Kidney epithelial cell (primary cell): Measurements from ENCODE around the gene GSK3A. TPM values are rescaled to one million over a fixed set of nuclear protein-coding genes. Genes with fewer than 3 reads are reported as not detected.
A peak's percentile ranks its signal among the peaks of the same experiment; 100 is the strongest.

Source experiments
- DNase-seq: peaks from one replicate; pipeline ENCODE4 v3.0.0-alpha.2; 2010; ENCODE audit warnings: low read depth
- H3K27me3 ChIP-seq: 2 replicates; pipeline ENCODE4 v1.6.0; 2011; ENCODE audit warnings: low read length; ENCODE audit not compliant: control insufficient read depth, insufficient read depth
- H3K36me3 ChIP-seq: 2 replicates; pipeline ENCODE4 v1.5.1; 2011; ENCODE audit warnings: low read length; ENCODE audit not compliant: control insufficient read depth, insufficient read depth
- H3K4me3 ChIP-seq: 2 replicates; pipeline ENCODE4 v1.5.1; 2011; ENCODE audit warnings: low read depth, mild to moderate bottlenecking, control low read depth, low read length
- total RNA-seq: library from RNA; depleted of rRNA; stranded (reverse); fragments of >200 nt; gene quantifications from 2 replicates; pipeline ENCODE4 v1.2.3, GENCODE V29; 2015
- TF ChIP-seq, protein P1 (sequence below): IDR thresholded peaks from 2 replicates; pipeline ENCODE4 v1.5.1; 2011; ENCODE audit warnings: mild to moderate bottlenecking, moderate library complexity, low read length, control low read depth, inconsistent platforms; ENCODE audit not compliant: insufficient read depth, poor library complexity, severe bottlenecking

The GSK3A gene
- total RNA-seq, 1 donor from 2014 or later = 27.3 TPM

DNA sequence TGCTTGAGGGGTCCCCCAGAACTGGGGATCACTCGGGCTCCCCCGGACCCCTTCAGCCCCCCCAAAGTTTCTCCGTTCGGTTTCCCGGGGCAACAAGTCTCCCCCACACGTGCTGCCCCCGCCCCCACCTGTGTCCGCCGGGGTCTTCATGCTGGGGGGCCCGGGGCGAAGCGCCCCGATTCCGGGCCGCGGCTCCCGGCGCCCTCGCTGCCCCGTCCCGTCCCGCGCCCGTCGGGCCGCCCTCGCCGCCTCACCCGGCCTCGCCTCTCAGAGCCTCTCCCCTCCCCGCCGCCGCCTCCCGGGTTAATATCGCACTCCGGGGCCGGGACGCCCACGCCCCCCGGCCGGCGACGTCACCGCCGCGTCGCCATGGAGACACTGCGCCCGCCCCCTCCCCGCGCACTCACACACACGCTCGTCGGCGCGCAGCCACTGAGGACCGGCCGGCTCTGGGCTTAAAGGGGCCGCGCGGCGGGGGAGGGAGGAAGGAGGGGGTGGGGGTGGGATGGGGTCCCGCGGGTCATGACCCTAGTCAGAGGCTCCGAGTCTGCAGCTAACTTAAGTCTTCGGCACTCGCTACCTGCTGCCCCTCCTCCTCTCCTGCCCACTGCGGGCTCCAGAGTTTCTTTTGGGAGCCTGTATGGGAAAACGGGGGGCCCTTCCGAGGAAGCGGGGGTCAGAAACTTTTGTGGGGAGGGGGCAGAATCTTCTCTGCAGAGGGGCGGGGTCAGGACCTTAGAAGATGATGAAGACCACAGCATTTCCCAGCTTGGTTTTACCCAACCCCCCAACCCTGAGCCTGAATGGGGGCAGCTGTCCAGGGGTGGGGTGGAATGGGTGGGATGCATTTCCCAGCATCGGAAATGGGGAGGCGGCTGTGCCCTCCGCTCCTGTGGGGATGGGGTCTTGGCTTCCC is 12.7 kb upstream of the GSK3A start, which contains the start of gene ERF:
ERF (minus strand) TSS at position 279 of the 916 bp plus-strand sequence; CDS start at position 150, 129 bp downstream.
- no peaks in the 10 kb centered on the region for H3K36me3 ChIP-seq

DNA sequence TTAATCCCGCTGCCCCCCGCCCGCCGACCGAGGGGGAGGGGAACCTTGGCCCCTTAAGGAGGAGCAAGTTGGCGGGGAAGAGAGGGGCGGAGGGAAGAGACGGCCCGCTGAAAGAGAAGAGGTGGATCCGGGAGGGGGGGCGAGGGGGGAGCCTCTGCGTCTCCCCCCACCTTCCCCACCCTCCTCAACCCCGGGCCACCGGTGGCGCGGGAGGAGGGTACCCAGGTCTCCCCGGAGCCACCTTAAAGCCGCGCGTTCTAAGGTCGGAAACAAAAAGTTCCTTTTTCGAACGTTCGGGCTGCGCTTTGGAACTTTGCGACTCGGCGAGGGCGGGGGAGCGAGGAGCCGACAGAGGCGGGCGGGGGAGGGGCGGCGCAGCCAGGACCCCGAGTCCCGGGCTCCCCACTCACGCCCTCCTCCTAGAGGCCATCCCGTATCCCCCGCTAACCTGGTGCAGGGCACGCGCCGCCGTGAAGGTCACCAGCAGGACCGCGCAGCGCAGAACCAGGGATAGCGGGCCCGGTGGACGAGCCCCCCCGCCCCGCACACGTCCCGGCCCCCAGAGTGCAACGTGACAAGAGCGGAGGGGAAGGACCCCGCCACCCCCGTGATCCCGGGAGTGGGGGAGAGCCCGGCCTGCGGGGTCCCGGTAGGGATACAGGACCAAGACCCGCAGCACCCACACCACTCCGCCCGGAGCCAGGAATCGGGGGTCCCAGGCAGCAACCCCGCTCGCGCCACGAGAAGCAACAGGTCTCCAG is 11.9 kb upstream of the GSK3A start:
- Histone ChIP-seq H3K27me3 (no peaks in the 10 kb centered on the region), H3K36me3 (peaks cover 3% of the 10 kb centered on the region), H3K4me3 (peak overlapping the region; percentile 99)
- TF ChIP-seq, protein P1, sequence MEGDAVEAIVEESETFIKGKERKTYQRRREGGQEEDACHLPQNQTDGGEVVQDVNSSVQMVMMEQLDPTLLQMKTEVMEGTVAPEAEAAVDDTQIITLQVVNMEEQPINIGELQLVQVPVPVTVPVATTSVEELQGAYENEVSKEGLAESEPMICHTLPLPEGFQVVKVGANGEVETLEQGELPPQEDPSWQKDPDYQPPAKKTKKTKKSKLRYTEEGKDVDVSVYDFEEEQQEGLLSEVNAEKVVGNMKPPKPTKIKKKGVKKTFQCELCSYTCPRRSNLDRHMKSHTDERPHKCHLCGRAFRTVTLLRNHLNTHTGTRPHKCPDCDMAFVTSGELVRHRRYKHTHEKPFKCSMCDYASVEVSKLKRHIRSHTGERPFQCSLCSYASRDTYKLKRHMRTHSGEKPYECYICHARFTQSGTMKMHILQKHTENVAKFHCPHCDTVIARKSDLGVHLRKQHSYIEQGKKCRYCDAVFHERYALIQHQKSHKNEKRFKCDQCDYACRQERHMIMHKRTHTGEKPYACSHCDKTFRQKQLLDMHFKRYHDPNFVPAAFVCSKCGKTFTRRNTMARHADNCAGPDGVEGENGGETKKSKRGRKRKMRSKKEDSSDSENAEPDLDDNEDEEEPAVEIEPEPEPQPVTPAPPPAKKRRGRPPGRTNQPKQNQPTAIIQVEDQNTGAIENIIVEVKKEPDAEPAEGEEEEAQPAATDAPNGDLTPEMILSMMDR = no peak
- DNase-seq = no peak

More for the DNA sequence above, 12.7 kb upstream of the GSK3A start, which contains the start of gene ERF:
- TF ChIP-seq, protein P1 = no peak
- DNase-seq = peak; percentile 38
- Histone ChIP-seq H3K27me3 (no peaks in the 10 kb centered on the region), H3K4me3 (peak within 1 kb of the TSS; percentile 99)

DNA sequence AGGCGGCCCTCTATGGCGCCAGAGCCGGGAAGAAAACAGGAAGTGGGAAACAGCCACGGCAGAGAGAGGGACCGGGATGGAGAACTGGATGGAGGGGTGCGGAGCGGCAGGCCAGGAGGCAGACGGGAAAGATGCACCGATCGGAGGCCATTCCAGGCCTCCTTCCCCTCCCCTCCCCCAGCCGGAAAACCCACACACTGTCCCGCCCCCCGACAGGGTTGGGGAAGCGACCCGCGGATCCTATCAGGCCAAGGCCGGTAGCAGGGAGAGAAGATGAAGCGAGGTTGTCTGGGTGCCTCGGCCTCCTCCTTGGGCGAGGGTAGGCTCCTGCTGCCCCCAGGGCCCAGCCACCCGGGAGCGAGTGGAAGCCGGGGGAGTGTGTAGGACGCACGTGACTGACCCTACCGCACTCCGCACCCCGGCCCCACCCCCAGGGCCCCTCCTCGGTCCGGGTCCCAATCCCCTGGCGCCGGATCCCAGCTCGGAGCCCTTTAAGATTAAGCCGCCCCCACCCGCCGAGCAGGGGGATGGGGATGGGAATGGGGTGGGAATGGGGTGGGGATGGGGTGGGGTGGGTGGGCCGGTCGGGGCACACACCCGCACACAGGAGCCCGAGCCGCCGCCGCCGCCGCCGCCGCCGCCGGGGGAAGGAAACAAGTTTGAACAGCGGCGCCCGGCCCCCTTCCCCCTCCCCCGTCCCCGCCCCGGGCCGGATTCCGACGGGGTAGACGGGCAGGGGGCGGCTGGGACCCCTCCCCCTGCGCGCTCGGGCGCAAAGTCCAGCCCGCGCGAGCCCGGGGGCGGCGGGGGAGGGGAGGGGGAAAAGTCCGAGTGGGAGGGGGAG is 11.1 kb upstream of the GSK3A start:
- peak overlapping the region; percentile 99 for H3K4me3 ChIP-seq
- TF ChIP-seq, protein P1 = no peak
- no peak for DNase-seq
- peaks cover 3% of the 10 kb centered on the region for H3K36me3 ChIP-seq
- no peaks in the 10 kb centered on the region for H3K27me3 ChIP-seq

DNA sequence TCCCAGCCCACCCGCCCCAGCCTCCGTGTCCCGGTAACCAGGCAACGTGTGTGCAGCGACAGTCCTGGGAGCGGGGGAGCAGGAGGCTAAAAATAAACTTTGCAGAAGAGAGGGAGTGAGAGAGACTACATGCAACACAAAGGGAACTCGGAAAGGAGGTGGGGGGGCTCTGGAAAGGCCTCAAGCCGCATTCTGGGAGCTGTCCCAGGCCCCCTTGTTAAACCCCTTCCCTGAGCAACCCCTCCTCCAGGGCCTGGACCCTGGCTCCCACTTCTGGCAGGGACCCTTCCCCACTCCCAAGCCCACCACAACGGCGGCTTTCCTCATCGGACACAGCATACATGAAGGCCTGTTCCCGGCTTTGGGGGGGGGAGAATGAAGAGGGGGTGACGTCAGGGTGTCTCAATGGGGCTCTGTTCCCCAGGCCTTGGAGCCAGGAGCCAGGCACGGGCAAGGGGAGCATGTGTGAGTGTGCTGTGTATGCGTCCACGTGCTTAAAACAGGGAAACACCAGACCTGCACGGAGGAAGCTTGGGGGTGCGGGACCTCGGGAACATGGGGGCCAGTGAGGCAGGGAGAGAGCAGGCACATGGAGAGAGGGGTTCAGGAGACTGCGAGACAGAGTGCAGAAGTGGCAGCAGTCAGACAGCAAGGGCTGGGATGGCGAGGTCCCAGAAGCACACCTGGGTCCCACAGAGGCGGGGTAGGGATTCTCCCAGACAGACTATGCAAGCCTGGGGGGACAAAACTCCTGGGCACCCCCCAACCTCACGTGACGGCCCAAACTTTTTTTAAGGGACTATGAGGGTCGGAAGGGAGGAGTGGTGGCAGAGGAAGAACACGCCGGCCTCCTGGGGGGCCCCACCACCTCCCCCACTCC is 10.2 kb upstream of the GSK3A start:
- Histone ChIP-seq H3K36me3 (peaks cover 3% of the 10 kb centered on the region), H3K27me3 (no peaks in the 10 kb centered on the region), H3K4me3 (peak overlapping the region; percentile 99)
- no peak for DNase-seq
- TF ChIP-seq, protein P1 = no peak
